Loucy (cell line): ENCODE measurements around the gene TBC1D12.

Experiments
- H2AFZ ChIP-seq: fragments of 200-600 bp; sonication (generic); 2 replicates; pipeline ENCODE4 v1.6.0; 2016; ENCODE audit warnings: antibody characterized with exemption, mild to moderate bottlenecking, low read length, moderate library complexity
- H3F3A ChIP-seq: fragments of 200-600 bp; 2 replicates; pipeline ENCODE4 v1.6.0; 2016; ENCODE audit warnings: antibody characterized with exemption, low read depth, mild to moderate bottlenecking
- H3K27me3 ChIP-seq: fragments of 200-600 bp; sonication (generic); 2 replicates; pipeline ENCODE4 v1.6.1; 2014; ENCODE audit warnings: low read length, mild to moderate bottlenecking; ENCODE audit not compliant: insufficient read depth, poor library complexity, severe bottlenecking
- H3K36me3 ChIP-seq: fragments of 200-600 bp; sonication (generic); 2 replicates; pipeline ENCODE4 v1.6.1; 2016; ENCODE audit warnings: low read length; ENCODE audit not compliant: insufficient read depth
- H3K4me1 ChIP-seq: fragments of 200-600 bp; sonication (generic); 2 replicates; pipeline ENCODE4 v1.5.1; 2014; ENCODE audit warnings: low read length, mild to moderate bottlenecking; ENCODE audit not compliant: insufficient read depth, poor library complexity, severe bottlenecking
- H3K4me2 ChIP-seq: fragments of 200-600 bp; sonication (generic); 2 replicates; pipeline ENCODE4 v1.6.0; 2014; ENCODE audit warnings: antibody characterized with exemption, low read length, low read depth, mild to moderate bottlenecking; ENCODE audit not compliant: poor library complexity, severe bottlenecking
- H3K4me3 ChIP-seq: fragments of 200-600 bp; sonication (generic); 2 replicates; pipeline ENCODE4 v1.5.1; 2014; ENCODE audit warnings: low read length, mild to moderate bottlenecking, mixed read lengths; ENCODE audit not compliant: poor library complexity, severe bottlenecking
- H3K79me2 ChIP-seq: fragments of 200-600 bp; sonication (generic); 2 replicates; pipeline ENCODE4 v1.6.1; 2014; ENCODE audit warnings: low read length; ENCODE audit not compliant: insufficient read depth
- H3K9ac ChIP-seq: fragments of 200-600 bp; sonication (generic); 2 replicates; pipeline ENCODE4 v1.6.0; 2014; ENCODE audit warnings: mild to moderate bottlenecking, low read depth, low read length, moderate library complexity; ENCODE audit not compliant: poor library complexity, severe bottlenecking
- H3K9me2 ChIP-seq: fragments of 200-600 bp; sonication (generic); replicated peaks from 2 replicates; pipeline ENCODE4 v1.6.1; 2016; ENCODE audit warnings: low read depth, low read length, mixed read lengths
- H3K9me3 ChIP-seq: fragments of 200-600 bp; sonication (generic); 2 replicates; pipeline ENCODE4 v1.6.1; 2014; ENCODE audit warnings: mild to moderate bottlenecking, antibody characterized with exemption, low read length, low read depth; ENCODE audit not compliant: insufficient read depth
- H4K20me1 ChIP-seq: fragments of 200-600 bp; sonication (generic); 2 replicates; pipeline ENCODE4 v1.6.0; 2014; ENCODE audit warnings: antibody characterized with exemption, low read length, mild to moderate bottlenecking; ENCODE audit not compliant: insufficient read depth, poor library complexity, severe bottlenecking
- EZH2phosphoT487 ChIP-seq: fragments of 200-600 bp; IDR thresholded peaks from 2 replicates; pipeline ENCODE4 v1.6.1; 2018; ENCODE audit warnings: antibody characterized with exemption, mild to moderate bottlenecking, moderate library complexity, borderline replicate concordance
- TF ChIP-seq, protein P1 (sequence below): fragments of 200-600 bp; sonication (generic); conservative IDR thresholded peaks from 2 replicates; pipeline ENCODE4 v1.5.1; 2014; ENCODE audit warnings: mild to moderate bottlenecking, antibody characterized with exemption, low read length

Gene TBC1D12

DNA sequence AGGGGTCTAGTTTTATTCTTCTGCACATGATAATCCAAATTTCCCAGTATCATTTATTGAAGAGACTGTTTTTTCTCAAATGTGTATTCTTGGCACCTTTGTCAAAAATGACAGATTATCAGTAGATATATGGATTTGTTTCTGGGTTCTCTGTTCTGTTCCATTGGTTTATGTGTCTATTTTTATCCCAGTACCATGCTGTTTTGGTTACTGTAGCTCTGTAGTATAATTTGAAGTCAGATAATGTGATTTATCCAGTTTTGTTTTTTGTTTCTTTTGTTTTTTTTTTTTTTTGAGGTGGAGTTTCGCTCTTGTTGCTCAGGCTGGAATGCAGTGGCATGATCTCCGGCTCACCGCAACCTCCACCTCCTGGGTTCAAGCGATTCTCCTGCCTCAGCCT is 81.6 kb downstream of the TBC1D12 start:
- TF ChIP-seq, protein P1, sequence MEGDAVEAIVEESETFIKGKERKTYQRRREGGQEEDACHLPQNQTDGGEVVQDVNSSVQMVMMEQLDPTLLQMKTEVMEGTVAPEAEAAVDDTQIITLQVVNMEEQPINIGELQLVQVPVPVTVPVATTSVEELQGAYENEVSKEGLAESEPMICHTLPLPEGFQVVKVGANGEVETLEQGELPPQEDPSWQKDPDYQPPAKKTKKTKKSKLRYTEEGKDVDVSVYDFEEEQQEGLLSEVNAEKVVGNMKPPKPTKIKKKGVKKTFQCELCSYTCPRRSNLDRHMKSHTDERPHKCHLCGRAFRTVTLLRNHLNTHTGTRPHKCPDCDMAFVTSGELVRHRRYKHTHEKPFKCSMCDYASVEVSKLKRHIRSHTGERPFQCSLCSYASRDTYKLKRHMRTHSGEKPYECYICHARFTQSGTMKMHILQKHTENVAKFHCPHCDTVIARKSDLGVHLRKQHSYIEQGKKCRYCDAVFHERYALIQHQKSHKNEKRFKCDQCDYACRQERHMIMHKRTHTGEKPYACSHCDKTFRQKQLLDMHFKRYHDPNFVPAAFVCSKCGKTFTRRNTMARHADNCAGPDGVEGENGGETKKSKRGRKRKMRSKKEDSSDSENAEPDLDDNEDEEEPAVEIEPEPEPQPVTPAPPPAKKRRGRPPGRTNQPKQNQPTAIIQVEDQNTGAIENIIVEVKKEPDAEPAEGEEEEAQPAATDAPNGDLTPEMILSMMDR, result no peak
- no peak for TF ChIP-seq EZH2phosphoT487
- no peaks in the 10 kb centered on the region for H4K20me1 ChIP-seq

DNA sequence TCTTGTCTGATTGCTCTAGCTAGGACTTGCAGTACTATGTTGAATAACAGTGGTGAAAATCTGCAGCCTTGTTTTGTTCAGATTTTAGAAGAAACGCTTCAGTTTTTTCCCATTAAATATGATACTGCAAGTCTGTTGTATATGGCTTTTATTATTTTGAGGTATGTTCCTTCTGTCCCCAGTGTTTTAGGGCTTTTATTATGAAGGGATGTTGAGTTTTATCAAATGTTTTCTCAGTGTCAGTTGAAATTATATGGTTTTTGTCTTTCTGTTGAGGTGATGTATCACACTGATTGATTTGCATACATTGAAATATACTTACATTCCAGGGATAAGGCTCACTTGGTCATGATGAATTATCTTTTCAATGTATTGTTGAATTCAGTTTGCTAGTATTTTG is 82.8 kb downstream of the TBC1D12 start:
- H3K4me1 ChIP-seq, result no peaks in the 10 kb centered on the region
- no peak overlapping the region for H3K4me3 ChIP-seq
- H2AFZ ChIP-seq, result no peak overlapping the region
- H3K9me3 ChIP-seq, result no peaks in the 10 kb centered on the region
- TF ChIP-seq EZH2phosphoT487, result no peak
- TF ChIP-seq, protein P1, result no peak
- H3K9me2 ChIP-seq, result no peaks in the 10 kb centered on the region
- H4K20me1 ChIP-seq, result no peaks in the 10 kb centered on the region
- H3K4me2 ChIP-seq, result no peak overlapping the region
- no peaks in the 10 kb centered on the region for H3K27me3 ChIP-seq
- H3K79me2 ChIP-seq, result no peaks in the 10 kb centered on the region
- H3F3A ChIP-seq, result no peaks in the 10 kb centered on the region
- H3K36me3 ChIP-seq, result no peaks in the 10 kb centered on the region
- H3K9ac ChIP-seq, result no peak overlapping the region

More for the DNA sequence above, 81.6 kb downstream of the TBC1D12 start:
- Histone ChIP-seq H3K9me2 (no peaks in the 10 kb centered on the region), H3K36me3 (no peaks in the 10 kb centered on the region), H3F3A (no peaks in the 10 kb centered on the region), H3K9me3 (no peaks in the 10 kb centered on the region), H2AFZ (no peak overlapping the region), H3K27me3 (no peaks in the 10 kb centered on the region), H3K4me1 (no peaks in the 10 kb centered on the region), H3K4me2 (no peak overlapping the region), H3K9ac (no peak overlapping the region), H3K79me2 (no peaks in the 10 kb centered on the region), H3K4me3 (no peak overlapping the region)

DNA sequence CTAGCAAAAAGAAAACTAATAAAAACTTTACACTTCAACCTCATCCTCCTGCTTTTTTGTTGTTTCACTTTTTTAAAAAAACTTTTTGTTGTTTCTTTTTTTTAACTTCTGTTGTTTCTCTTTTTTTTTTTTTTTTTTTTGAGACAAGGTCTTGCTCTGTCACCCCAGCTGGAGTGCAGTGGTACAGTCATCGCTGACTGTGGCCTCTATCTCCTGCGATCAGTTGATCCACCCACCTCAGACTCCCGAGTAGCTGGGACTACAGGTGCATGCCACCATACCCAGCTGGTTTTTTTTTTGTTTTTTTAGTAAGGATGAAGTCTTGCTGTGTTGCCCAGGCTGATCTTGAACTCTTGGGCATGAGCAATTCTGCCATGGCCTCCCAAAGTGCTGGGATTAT is 85.2 kb downstream of the TBC1D12 start:
- H3K4me1 ChIP-seq, result no peaks in the 10 kb centered on the region
- H3K4me3 ChIP-seq, result no peak overlapping the region
- no peaks in the 10 kb centered on the region for H4K20me1 ChIP-seq
- no peak overlapping the region for H3K9ac ChIP-seq
- no peaks in the 10 kb centered on the region for H3K79me2 ChIP-seq
- TF ChIP-seq EZH2phosphoT487, result no peak
- TF ChIP-seq, protein P1, result no peak
- no peaks in the 10 kb centered on the region for H3K36me3 ChIP-seq
- no peaks in the 10 kb centered on the region for H3K9me3 ChIP-seq
- H3K27me3 ChIP-seq, result no peaks in the 10 kb centered on the region
- no peak overlapping the region for H2AFZ ChIP-seq
- no peak overlapping the region for H3K4me2 ChIP-seq
- no peaks in the 10 kb centered on the region for H3F3A ChIP-seq
- H3K9me2 ChIP-seq, result no peaks in the 10 kb centered on the region
